K562 (cell line): ENCODE measurements around the gene DAD1. TPM values are rescaled to one million over a fixed set of nuclear protein-coding genes. Genes with fewer than 3 reads are reported as not detected.
A peak's percentile ranks its signal among the peaks of the same experiment; 100 is the strongest.

ENCODE experiments used
- NFE2 ChIP-seq: IDR thresholded peaks from 2 replicates; pipeline ENCODE4 v1.6.1; 2014; ENCODE audit warnings: antibody characterized with exemption, low read depth
- NR2C2 ChIP-seq, 2 experiments: fragments of 200-800 bp in 1 of 2; sonication (Bioruptor generic) in 1 of 2; sonication (generic) in 1 of 2; formaldehyde crosslinking in 1 of 2; IDR thresholded peaks; 2 replicates each; pipeline versions ENCODE4 v1.6.1 to v1.8.0; 2016 to 2022; ENCODE audit warnings: mild to moderate bottlenecking in 1 of 2, missing compliant biosample characterization in 1 of 2, missing genetic modification characterization in 1 of 2, missing genetic modification reagents in 1 of 2
- RFX7 ChIP-seq: fragments of 250-450 bp; sonication (Bioruptor Pico); IDR thresholded peaks from 2 replicates; pipeline ENCODE4 v1.5.1; 2021; ENCODE audit warnings: mild to moderate bottlenecking
- STAG1 ChIP-seq: sonication (generic); formaldehyde crosslinking; IDR thresholded peaks from 2 replicates; pipeline ENCODE4 v1.5.0; 2020; ENCODE audit warnings: missing genetic modification reagents, borderline replicate concordance
- ZNF655 ChIP-seq: fragments of 250-450 bp; sonication (Bioruptor Pico); IDR thresholded peaks from 2 replicates; pipeline ENCODE4 v1.5.0; 2021
- polyA plus RNA-seq, 8 experiments: library from polyadenylated mRNA; depleted of rRNA in 4 of 8; stranded (reverse) in 5 of 8; unstranded in 3 of 8; fragments of >200 nt; fragmentation: Nextera tagmentation in 2 of 8; fragmentation: Illumina TruSeq in 1 of 8; extraction: Ambion mirVana in 2 of 8; extraction: Trizol in 1 of 8; gene quantifications; 2 replicates each; pipeline versions ENCODE4 v1.2.1 to v1.2.3, GENCODE V29; 2011 to 2014; ENCODE audit warnings: inconsistent platforms in 1 of 8, missing spikeins in 1 of 8
- total RNA-seq, 7 experiments: library from RNA; depleted of rRNA in 6 of 7; stranded (reverse); fragments of >200 nt in 6 of 7; fragmentation: Illumina TruSeq in 2 of 7; extraction: Trizol in 2 of 7; gene quantifications; 2 replicates each; pipeline versions ENCODE4 v1.2.1 to v1.2.3, GENCODE V29; 2011 to 2021; ENCODE audit warnings: low replicate concordance in 1 of 7
- TF ChIP-seq, protein P1 (sequence below): fragments of 200-600 bp; sonication (generic); IDR thresholded peaks from one replicate; pipeline ENCODE4 v1.6.1; 2012; ENCODE audit warnings: mild to moderate bottlenecking, low read depth, low read length, inconsistent platforms

DAD1 gene
- total and polyA plus RNA-seq, 9 of the 15 experiments (the other 6 are each of a cell fraction or from before 2014, with no cell fraction given), result 104 to 617 (median 222) TPM

DNA sequence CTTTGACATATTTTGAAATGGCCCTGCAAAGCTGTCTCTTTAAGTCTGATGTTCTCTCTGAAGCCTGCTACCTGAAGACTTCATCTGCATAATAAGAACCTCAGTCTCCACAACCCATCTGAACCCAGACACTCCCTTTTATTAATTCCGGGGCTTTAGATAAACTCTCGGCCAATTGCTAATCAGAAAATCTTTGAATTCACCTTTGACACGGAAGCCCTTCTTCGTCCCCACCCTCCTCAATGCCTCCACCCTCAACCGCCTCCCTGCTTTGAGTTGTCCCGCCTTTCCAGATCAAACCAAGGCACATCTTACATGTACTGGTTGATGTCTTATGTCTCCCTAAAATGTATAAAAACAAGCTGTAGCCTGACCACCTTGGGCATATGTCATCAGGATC, 37.6 kb upstream of the DAD1 start (continued):
- TF ChIP-seq, protein P1, sequence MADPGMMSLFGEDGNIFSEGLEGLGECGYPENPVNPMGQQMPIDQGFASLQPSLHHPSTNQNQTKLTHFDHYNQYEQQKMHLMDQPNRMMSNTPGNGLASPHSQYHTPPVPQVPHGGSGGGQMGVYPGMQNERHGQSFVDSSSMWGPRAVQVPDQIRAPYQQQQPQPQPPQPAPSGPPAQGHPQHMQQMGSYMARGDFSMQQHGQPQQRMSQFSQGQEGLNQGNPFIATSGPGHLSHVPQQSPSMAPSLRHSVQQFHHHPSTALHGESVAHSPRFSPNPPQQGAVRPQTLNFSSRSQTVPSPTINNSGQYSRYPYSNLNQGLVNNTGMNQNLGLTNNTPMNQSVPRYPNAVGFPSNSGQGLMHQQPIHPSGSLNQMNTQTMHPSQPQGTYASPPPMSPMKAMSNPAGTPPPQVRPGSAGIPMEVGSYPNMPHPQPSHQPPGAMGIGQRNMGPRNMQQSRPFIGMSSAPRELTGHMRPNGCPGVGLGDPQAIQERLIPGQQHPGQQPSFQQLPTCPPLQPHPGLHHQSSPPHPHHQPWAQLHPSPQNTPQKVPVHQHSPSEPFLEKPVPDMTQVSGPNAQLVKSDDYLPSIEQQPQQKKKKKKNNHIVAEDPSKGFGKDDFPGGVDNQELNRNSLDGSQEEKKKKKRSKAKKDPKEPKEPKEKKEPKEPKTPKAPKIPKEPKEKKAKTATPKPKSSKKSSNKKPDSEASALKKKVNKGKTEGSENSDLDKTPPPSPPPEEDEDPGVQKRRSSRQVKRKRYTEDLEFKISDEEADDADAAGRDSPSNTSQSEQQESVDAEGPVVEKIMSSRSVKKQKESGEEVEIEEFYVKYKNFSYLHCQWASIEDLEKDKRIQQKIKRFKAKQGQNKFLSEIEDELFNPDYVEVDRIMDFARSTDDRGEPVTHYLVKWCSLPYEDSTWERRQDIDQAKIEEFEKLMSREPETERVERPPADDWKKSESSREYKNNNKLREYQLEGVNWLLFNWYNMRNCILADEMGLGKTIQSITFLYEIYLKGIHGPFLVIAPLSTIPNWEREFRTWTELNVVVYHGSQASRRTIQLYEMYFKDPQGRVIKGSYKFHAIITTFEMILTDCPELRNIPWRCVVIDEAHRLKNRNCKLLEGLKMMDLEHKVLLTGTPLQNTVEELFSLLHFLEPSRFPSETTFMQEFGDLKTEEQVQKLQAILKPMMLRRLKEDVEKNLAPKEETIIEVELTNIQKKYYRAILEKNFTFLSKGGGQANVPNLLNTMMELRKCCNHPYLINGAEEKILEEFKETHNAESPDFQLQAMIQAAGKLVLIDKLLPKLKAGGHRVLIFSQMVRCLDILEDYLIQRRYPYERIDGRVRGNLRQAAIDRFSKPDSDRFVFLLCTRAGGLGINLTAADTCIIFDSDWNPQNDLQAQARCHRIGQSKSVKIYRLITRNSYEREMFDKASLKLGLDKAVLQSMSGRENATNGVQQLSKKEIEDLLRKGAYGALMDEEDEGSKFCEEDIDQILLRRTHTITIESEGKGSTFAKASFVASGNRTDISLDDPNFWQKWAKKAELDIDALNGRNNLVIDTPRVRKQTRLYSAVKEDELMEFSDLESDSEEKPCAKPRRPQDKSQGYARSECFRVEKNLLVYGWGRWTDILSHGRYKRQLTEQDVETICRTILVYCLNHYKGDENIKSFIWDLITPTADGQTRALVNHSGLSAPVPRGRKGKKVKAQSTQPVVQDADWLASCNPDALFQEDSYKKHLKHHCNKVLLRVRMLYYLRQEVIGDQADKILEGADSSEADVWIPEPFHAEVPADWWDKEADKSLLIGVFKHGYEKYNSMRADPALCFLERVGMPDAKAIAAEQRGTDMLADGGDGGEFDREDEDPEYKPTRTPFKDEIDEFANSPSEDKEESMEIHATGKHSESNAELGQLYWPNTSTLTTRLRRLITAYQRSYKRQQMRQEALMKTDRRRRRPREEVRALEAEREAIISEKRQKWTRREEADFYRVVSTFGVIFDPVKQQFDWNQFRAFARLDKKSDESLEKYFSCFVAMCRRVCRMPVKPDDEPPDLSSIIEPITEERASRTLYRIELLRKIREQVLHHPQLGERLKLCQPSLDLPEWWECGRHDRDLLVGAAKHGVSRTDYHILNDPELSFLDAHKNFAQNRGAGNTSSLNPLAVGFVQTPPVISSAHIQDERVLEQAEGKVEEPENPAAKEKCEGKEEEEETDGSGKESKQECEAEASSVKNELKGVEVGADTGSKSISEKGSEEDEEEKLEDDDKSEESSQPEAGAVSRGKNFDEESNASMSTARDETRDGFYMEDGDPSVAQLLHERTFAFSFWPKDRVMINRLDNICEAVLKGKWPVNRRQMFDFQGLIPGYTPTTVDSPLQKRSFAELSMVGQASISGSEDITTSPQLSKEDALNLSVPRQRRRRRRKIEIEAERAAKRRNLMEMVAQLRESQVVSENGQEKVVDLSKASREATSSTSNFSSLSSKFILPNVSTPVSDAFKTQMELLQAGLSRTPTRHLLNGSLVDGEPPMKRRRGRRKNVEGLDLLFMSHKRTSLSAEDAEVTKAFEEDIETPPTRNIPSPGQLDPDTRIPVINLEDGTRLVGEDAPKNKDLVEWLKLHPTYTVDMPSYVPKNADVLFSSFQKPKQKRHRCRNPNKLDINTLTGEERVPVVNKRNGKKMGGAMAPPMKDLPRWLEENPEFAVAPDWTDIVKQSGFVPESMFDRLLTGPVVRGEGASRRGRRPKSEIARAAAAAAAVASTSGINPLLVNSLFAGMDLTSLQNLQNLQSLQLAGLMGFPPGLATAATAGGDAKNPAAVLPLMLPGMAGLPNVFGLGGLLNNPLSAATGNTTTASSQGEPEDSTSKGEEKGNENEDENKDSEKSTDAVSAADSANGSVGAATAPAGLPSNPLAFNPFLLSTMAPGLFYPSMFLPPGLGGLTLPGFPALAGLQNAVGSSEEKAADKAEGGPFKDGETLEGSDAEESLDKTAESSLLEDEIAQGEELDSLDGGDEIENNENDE, result no peak
- TF ChIP-seq NR2C2 (CRISPR knock-in tag; IDR thresholded peaks at IDR 0.05) (no peak), NR2C2 (tag; IDR thresholded peaks at IDR 0.05) (peak; percentile 63), ZNF655 (CRISPR knock-in tag) (no peak), STAG1 (CRISPR knock-in tag) (no peak), RFX7 (CRISPR knock-in tag) (no peak), NFE2 (no peak)
